ENCODE data around the gene ZDHHC24. TPM values are rescaled to one million over a fixed set of nuclear protein-coding genes. Genes with fewer than 3 reads are reported as not detected.

Gene ZDHHC24
- total RNA-seq, 1 donor from 2014 or later, result 19.0 TPM

DNA sequence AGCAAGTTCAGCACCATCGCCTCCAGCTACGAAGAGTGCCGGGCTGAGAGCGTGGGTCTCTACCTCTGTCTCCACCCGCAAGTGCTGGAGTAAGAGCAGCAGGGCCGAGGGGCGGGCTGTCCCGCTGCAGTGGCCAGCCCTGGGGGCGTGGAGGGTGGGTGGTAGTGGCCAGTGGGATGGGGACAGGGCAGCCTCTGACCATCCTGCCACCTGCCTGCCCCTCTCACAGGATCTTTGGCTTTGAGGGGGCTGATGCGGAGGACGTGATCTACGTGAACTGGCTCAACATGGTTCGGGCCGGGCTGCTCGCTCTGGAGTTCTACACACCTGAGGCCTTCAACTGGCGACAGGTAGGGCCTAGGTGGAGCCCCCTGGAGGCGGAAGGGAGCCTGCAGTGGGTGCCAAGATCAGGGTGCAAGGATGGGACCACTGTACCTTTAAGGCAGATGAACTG is 50.4 kb downstream of the ZDHHC24 start:
- Mint-ChIP-seq H3K4me3 (no peak overlapping the region), H3K27me3 (no peaks in the 10 kb centered on the region), H3K4me1 (no peaks in the 10 kb centered on the region), H3K36me3 (ENCODE audit: low read depth) (peaks cover 53% of the 10 kb centered on the region), H3K27ac (no peak overlapping the region), H3K9me3 (no peaks in the 10 kb centered on the region)
- no peak for ATAC-seq (ENCODE audit: low read depth)
- DNase-seq, result no peak
- intact Hi-C loops (cut with micrococcal nuclease), result no loop called here
- POLR2A ChIA-PET, result no interaction called here
- TF ChIP-seq, protein P1, sequence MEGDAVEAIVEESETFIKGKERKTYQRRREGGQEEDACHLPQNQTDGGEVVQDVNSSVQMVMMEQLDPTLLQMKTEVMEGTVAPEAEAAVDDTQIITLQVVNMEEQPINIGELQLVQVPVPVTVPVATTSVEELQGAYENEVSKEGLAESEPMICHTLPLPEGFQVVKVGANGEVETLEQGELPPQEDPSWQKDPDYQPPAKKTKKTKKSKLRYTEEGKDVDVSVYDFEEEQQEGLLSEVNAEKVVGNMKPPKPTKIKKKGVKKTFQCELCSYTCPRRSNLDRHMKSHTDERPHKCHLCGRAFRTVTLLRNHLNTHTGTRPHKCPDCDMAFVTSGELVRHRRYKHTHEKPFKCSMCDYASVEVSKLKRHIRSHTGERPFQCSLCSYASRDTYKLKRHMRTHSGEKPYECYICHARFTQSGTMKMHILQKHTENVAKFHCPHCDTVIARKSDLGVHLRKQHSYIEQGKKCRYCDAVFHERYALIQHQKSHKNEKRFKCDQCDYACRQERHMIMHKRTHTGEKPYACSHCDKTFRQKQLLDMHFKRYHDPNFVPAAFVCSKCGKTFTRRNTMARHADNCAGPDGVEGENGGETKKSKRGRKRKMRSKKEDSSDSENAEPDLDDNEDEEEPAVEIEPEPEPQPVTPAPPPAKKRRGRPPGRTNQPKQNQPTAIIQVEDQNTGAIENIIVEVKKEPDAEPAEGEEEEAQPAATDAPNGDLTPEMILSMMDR (IDR thresholded peaks at IDR 0.05), result no peak
- CTCF ChIA-PET, result no interaction called here

GRCh38 chr11:66494935-66495334 is 50.9 kb downstream of the ZDHHC24 start:
- H3K9me3 Mint-ChIP-seq, result no peaks in the 10 kb centered on the region
- POLR2A ChIA-PET, result no interaction called here
- intact Hi-C loops (cut with micrococcal nuclease), result no loop called here
- TF ChIP-seq, protein P1 (IDR thresholded peaks at IDR 0.05), result no peak
- H3K4me1 Mint-ChIP-seq, result no peaks in the 10 kb centered on the region
- H3K27me3 Mint-ChIP-seq, result no peaks in the 10 kb centered on the region
- CTCF ChIA-PET, result no interaction called here
- H3K27ac Mint-ChIP-seq, result no peak overlapping the region
- peaks cover 57% of the 10 kb centered on the region for H3K36me3 Mint-ChIP-seq (ENCODE audit: low read depth)
- ATAC-seq (ENCODE audit: low read depth), result no peak
- no peak overlapping the region for H3K4me3 Mint-ChIP-seq
- no peak for DNase-seq

GRCh38 chr11:66494458-66494857 is 51.4 kb downstream of the ZDHHC24 start:
- intact Hi-C loops (cut with micrococcal nuclease), result no loop called here
- Mint-ChIP-seq H3K9me3 (no peaks in the 10 kb centered on the region), H3K4me3 (no peak overlapping the region), H3K27ac (no peak overlapping the region), H3K36me3 (ENCODE audit: low read depth) (peaks cover 57% of the 10 kb centered on the region), H3K4me1 (no peaks in the 10 kb centered on the region), H3K27me3 (no peaks in the 10 kb centered on the region)
- TF ChIP-seq, protein P1 (IDR thresholded peaks at IDR 0.05), result no peak
- DNase-seq (no peak), ATAC-seq (ENCODE audit: low read depth) (no peak)
- POLR2A ChIA-PET, result no interaction called here
- CTCF ChIA-PET, result no interaction called here

DNA sequence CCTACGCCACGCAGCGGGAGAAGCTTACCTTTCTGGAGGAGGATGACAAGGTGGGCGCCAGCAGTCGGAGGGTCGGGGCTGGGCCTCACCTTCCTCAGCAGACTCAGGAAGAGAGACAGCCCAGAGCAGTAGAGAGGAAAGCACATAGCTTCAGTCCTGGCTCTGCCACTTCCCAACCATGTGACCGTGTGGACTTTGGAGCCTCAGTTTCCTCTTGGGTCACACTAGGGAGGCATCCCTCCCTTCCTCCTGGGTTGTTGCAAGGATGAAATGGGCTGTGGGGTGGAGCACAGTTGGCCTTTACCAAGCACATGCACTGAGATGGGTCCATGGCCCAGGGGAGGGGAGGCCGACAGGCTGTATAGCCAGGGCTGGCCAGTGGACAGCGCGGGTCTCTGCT is 52.7 kb downstream of the ZDHHC24 start:
- DNase-seq (no peak), ATAC-seq (ENCODE audit: low read depth) (no peak)
- Mint-ChIP-seq H3K9me3 (no peaks in the 10 kb centered on the region), H3K27ac (no peak overlapping the region), H3K4me3 (no peak overlapping the region), H3K27me3 (no peaks in the 10 kb centered on the region), H3K4me1 (no peaks in the 10 kb centered on the region), H3K36me3 (ENCODE audit: low read depth) (peaks cover 58% of the 10 kb centered on the region)
- TF ChIP-seq, protein P1 (IDR thresholded peaks at IDR 0.05), result no peak
- CTCF ChIA-PET, result no interaction called here
- intact Hi-C loops (cut with micrococcal nuclease), result no loop called here
- POLR2A ChIA-PET, result no interaction called here

DNA sequence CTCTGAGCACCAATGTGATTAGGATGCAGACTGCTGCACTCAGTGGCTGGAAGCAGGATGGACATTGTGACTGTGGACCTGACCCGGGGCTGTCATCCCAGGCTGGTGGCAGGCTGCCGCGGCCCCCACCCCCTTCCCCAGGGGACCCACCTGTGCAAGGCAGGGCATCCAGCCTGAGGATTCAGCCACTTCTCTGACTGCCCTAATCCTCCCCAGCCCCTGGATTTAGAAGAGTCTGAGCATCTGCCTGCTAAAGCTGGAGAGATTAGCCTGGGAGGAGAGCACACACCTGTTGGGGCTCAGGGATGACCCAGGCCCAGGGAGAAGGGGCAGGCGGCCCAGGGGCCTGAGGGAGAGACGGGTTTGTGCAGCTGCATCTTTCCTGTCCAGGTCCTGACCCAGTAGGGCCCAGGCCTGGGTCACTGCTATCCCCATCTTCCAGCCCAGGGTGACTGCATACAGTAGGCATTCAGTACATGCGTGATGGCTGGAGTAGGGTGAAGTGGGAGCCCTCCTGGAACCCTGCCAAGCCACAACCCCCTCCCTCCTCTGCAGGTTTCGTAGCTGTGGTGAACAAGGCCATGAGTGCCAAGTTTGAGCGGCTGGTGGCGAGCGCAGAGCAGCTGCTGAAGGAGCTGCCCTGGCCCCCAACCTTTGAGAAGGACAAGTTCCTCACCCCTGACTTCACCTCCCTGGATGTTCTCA is 53.5 kb downstream of the ZDHHC24 start:
- CTCF ChIA-PET, result interaction anchor here (1.4 kb wide), 1 partner anchor 13 kb away, joined by 3 read pairs; no protein-coding TSS in a partner anchor
- Mint-ChIP-seq H3K4me3 (no peak overlapping the region), H3K9me3 (no peaks in the 10 kb centered on the region), H3K27me3 (no peaks in the 10 kb centered on the region), H3K4me1 (no peaks in the 10 kb centered on the region), H3K27ac (no peak overlapping the region), H3K36me3 (ENCODE audit: low read depth) (peaks cover 60% of the 10 kb centered on the region)
- DNase-seq (no peak), ATAC-seq (ENCODE audit: low read depth) (no peak)
- TF ChIP-seq, protein P1 (IDR thresholded peaks at IDR 0.05), result no peak
- intact Hi-C loops (cut with micrococcal nuclease), result no loop called here
- POLR2A ChIA-PET, result interaction anchor here (0.7 to 1.1 kb wide), 2 partner anchors 53 to 354 kb away, joined by 3 to 5 read pairs; partner anchors contain the start of gene MRPL11
